ENCODE results near the gene CLRN3.

The CLRN3 gene

DNA sequence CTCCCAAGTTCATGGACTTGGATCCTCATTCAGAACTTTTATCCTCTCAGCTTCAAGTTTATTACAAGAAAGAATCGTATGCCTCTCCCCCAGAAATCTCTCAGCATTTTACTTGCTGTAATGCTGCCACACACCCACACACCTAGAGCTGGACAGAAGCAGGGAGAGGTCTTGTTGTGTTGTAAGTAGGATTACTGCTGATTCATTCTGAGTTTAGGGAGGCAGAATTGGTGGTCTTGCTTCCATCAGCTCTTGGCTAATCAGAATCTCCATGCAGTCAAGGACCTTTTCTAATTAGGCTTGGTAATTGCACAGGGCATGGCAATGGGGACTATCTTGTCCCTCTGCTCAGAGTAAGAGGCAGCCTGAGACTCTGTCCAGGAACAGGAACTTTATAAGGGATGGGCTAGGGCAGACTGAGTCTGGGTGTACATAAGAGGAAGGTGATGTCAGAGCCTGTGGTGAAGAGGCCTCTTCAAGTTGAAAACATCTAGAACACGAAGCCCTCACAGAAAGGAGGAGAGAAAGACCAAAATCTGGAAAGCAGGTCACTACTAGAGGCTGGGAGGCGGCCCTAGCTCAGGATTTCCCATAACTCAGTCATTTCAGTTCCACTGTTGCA lies 7.1 kb upstream of the CLRN3 start:
- DNase-seq (ENCODE audit: low read depth in 2 of 2), result no peak

DNA sequence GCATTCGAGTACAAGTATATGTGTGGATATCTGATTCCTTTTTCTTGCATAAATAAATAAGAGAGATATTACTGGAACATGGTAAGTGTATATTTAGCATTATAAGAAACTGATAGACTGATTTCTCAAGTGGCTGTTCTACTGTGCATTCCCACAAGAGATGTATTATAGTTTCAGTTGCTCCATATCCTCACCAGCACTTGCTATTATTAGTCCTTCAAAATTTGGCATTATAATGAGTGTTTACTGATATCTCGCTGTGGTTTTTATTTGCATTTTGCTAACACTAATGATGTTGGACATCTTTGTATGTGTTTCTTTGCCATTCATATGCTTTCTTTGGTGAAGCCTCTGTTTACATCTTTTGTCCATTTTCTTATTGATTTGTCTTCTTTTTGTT lies 4.4 kb upstream of the CLRN3 start:
- no peak for DNase-seq (ENCODE audit: low read depth in 2 of 2)

DNA sequence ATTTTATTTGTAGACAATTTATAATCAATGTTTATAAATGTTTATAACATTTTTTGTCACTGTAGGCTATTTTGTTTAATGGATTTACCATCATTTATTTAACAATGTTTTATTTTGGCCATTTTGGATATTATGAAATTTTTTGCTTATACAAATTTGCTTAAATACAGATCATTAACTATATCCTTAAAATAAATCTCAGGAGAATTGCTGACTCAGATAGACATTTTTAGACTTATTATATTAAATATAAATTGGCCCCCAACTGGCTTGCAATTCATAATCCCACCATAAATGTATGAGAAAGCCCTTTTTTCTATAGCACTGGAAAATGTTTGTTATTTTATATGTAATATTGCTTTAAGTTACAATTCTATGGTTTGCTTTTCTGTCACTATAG lies 3.8 kb upstream of the CLRN3 start:
- no peak for DNase-seq (ENCODE audit: low read depth in 2 of 2)

DNA sequence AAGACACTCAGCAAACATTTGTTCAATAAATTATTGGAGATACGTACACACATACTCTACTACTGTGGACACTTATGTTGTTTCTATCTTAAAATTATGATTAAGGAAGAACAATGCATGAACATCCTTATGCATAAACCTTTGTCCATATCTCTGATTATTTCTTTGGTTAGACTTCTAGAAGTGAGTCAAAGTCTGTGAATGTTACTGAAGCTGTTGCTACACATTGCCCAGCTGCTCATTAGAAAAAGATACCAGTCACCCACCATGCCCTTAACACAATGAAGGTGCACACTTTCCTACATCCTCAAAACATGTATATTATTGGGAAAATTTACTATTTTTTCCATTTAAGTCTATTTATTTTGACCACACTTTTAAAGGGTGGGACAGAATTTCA lies 1.4 kb upstream of the CLRN3 start:
- no peak for DNase-seq (ENCODE audit: low read depth in 2 of 2)

DNA sequence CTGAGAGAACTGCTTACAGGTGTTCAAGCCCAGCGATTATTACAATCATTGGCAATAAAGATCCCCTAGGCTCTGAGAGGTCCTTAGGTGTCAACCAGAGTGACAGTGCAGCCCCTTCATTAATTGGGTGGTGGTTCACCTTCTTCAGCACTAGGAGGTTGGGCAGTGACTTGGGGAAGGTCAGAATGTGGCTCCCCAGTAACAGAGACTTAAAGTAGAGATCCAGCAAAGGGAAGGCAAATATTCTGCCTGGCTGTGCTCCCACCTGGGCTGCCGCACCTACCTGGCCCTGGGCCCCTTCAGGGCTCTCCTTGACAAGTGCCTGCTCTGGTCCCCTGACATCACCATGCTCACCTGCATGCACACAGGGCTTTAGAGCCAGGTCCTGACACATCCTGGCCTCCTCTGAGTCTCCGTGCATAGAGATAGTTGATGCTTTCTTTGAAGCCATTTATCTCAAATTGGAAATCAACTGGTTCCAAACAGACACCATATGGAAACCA lies 1.9 kb downstream of the CLRN3 start:
- DNase-seq (ENCODE audit: low read depth in 2 of 2), result no peak

DNA sequence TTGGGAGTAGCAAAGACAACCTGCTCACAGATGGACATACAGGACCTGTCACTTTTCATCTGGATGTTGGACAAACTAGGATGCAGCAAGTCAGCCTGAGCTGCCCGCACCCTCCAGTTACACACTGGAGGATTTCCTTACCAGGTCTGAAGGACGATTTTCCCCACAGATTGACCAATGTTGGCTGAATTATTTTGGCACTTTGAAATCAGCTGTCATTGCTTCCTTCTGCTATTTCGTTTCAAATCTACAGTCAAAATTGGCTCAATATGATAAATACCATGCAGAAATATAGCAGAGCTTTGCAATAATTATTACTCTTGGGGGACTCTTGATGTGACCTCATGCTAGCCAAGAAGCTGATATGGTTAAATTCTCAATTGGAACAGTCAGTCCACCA lies 2.5 kb downstream of the CLRN3 start:
- no peak for DNase-seq (ENCODE audit: low read depth in 2 of 2)

DNA sequence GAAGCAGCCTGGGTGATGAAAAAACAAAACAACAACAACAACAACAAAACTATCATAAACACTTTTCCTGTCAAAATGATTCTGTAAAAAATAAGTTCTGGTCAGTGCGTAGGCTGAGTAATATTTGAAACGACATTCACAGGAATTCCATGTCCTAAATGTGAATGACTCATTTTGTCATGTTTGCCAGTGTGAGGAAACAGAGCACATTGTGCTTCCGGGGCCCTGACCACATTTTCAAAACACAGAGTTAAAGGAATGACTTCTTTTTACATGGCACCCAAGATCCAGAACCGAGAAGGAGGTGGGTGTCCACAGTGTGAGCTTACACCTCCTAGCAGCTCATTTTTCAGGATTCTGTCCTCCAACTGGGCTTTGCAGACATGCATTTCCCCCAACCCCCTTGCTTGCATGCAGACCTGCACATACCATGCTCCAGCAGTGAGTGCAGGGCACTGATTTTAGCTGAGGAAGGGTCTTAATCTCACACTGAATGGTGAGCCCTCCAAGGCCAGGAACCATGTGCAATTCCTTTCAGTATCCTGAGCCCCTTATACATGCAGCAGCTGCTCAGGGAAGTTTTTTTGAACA lies 3.0 kb downstream of the CLRN3 start:
- no peak for DNase-seq (ENCODE audit: low read depth in 2 of 2)

DNA sequence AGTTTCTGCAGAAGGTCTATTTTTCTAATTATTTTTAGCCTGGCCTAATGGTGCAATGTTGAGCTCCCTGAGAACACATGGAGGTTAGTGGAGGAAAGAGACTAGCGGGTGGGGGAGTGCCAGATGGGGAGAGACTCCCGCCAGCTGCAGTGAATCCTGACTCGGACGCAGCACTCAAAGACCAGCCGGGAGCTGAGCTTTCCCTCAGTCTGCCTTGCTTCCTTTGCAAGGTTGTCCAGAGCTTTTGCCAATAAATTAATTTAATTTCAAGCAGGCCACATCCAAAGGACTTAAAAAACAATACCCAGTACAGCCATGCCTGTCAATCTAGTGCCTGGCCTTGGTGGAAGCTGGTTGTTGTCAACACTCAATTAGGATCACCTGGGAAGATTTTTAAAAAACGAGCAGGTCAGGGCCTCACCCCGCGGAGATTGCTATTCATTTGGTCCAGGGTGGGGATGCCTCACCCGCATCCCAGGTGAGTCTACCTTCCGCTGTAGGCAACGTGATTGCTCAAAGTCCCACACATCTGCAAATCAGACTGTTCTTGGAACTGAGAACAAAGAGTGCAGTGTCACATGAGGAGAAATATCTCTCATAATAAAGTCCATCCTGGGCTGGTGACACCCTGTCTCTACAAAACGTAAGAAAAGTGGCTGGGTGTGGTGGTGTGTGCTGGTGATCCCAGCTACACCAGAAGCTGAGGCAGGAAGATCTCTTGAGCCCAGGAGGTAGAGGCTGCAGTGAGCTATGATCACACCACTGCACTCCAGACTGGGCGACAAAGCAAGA lies 4.0 kb downstream of the CLRN3 start:
- DNase-seq (ENCODE audit: low read depth in 2 of 2), result no peak

DNA sequence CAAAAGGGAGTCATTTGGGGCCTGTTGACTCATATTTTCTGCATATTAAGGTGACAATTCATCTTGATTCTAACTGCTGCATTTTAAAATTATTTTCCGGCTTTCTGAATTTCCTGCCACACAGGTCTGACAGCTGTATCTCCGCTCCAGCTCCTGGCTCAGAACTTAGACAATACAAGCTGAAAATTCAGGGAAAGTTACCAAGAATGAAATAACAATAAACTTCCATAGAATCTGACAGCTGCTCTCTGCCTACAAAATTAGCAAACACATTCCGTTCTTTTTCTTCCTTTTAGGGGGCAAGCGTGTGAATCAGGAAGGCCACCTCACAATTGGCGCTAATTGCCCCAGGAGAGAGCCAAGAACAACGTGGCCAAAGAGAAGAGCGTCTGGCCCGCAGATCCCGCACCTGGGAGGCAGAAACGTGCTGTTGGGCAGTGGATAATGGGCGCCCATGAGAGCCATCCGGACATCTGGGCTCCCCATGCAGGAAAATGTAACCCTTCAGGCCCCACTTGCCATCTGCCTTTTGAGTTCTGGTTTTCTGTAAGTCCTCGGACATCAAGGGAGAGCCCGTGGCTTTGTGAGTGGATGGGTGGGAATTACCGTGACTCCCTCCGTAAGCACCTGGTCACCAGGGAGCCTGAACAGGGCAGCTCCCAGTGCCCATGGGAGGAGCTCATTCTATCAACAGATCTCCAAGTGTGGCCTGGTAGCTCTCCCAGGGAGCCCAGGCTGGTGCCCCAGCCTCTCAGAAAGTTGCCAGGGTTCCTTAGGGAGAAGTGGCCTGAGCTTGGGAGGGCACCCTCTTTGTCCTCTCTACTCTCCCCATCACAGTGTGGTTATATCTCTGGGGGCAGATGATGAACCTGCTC lies 5.0 kb downstream of the CLRN3 start:
- DNase-seq (ENCODE audit: low read depth in 2 of 2), result no peak

DNA sequence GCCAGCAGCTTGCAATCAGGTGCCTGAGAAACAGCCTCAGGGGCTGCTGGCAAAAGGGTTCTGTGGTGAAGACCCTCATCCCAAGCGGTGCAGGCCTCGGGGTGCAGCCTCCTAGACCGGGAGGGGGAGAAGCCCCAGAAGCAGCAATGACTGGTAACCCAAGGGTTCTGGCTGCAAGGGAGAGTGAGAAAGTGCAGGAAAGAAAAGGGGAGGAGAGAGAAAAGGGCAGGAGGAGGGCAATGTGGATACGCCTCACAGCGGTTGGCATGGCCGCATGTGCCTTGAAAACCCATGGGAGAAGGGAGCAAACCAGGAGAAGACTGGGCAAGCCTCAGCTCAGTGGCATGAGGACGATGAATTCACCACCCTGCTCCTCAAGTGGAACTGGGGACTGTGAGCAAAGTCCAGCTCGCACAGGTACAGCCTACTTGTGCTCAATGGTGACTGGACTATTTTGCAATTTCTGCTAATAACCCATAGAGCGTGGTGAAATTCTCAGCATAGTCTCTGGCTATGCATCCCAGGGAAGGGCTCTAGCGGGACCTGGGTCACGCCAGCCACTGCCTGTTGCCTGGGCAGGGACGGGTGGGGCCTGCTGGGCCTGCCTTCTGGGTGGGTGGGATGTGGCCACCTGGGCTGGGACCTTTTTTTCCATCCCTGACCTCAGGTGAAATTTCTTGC lies 6.2 kb downstream of the CLRN3 start:
- DNase-seq (ENCODE audit: low read depth in 2 of 2), result no peak

DNA sequence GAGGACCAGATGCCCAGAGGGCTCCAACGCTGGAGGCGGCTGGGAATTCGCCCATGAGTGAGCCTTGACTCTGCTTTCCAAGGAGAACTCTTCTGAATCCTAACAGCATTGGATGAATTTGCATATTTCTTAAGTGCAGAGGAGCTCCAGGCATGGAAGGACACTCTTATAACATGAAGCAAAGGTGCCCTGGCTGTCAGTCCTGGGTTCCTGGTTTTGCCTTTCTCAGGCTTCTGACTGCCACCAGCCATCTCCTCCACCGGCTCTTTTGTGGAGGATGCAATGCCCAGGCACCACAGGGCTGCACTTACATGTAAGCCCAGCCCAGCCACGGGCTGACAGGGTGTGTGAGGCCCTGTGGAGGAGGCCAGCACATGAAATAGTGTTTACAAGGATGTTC lies 8.2 kb downstream of the CLRN3 start:
- no peak for DNase-seq (ENCODE audit: low read depth in 2 of 2)

DNA sequence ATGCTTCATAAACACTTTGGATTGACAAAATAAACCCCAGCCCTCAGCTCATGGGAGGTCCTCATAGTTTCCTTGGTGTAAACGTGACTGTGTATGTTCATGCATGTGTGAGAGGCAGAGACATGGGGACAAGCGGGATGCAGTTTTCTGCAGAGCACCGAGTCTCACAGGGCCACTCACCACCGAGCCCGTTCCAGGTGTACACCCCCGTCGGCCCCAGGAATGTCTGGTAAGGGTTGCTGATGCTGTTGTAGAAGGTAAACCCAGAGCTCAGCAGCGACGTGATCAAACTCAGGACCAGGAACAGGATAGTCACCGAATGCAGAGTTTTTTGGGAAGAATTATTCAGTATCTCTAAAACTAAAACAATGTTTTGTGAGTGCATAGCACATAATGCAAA lies 9.2 kb downstream of the CLRN3 start:
- no peak for DNase-seq (ENCODE audit: low read depth in 2 of 2)

DNA sequence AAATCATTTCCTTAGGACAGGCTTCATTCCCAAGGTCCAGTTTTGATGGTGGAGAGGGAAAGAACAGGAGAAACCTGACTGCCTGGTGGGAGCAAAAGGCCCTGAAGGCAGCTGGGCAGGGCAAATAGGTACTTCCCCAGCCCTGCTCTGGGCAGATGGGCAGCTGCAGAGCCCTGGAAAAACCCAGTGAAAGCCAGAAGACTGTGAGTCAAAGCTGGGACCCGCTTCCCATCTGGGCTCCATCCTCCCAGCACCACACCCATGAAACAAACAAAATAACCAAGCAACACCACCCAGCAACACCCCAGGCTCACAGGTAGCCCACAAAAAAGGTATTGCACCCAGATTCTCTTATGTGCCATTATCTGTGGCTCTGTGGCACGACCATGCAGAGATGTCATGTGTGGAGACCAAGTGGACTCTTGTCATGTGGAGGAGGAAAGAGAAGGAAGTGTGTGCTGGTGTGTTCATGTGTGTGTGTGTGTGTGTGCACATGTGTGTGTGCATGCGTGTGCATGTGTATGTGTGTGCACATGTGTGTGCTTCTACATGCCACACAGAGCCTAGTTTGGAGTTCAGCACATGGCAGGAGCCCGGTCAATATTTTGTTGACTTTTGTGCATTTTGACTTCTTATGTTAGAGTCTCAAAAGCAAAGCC lies 9.8 kb downstream of the CLRN3 start:
- no peak for DNase-seq (ENCODE audit: low read depth in 2 of 2)

DNA sequence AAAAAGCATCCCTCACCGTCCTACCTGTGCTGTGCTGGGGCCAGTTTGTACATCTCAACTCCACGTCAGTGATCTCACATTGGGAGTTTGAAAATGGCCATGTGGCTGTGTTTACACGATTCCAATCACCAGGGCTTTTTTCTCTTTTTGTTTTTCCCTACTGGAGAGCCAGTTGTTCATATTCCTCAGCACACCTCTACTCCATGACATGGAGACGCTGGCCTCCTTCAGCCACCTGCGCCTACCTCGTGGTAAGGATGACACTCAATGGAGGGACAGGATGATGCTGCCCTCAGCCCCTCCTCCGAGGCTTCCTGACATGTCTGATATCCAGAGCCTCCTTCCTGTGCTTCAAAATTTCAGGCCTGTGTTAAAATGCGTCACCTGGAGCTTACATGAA lies 10.3 kb downstream of the CLRN3 start:
- no peak for DNase-seq (ENCODE audit: low read depth in 2 of 2)

DNA sequence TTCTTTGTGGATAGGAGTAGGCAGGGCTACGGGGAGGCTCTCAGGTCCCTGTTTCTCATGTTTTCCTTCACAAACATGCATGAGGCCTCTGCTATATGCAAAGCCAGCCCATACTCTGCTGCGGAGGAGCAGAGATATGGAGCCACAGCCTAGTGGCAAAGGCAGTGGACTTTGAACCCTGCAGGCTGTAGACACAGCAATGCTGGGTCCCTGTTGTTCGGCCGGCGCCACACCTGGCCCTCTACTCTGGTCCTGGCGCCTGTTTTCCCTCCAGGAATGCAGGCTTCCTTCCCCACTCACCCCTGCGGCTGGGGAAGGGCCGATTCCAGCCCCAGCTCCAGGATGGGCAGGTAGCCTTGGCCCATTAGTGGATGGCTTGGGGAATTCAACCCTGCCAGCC lies 11.5 kb downstream of the CLRN3 start:
- DNase-seq (ENCODE audit: low read depth in 2 of 2), result no peak

DNA sequence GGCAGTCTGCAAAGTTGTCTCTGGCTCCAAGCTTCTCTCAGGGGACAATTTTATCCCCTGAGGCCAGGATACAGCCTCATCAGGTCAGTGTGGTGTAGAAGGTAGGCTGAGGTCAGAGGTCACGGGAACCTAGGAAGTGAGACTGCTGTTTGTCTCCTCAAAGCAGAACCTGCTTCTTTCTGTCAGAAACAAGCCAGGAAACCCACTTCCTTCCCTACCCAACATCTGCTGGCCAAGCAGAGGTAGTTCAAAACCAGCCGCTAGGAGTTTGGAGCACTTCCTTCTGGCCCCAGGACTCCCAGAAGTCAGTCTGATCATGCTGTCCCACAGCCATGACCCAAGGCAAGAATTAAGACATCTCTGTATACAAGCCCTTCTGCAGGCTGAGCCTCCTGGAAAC lies 12.2 kb downstream of the CLRN3 start:
- DNase-seq (ENCODE audit: low read depth in 2 of 2), result no peak

DNA sequence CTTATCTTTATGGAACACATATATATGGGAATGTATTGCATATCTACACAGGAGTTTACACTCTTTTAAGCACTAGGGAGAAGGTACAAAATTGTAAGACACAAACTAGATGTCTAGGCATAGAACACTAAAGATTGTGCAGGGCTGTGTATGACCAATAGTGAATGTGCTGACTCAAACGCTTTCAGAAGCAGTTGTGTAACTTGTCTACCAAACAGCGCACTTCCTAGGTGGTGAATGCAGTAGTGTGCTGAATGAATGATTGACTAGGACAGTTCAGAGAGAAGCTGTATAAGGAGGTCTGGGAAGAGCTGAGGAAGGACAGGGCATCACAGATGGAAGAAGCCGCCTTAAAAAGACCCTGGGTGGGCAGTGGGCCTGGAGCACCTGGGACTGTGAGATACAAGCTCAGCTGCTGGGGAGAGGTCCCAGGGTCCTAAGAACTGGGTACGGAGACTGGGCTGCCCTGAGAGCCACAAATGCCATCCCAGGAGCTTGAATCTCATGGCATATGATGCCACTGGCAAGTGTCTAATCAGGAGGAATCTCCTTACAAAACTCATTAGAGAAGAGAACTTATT lies 14.2 kb downstream of the CLRN3 start:
- DNase-seq (ENCODE audit: low read depth in 2 of 2), result no peak

DNA sequence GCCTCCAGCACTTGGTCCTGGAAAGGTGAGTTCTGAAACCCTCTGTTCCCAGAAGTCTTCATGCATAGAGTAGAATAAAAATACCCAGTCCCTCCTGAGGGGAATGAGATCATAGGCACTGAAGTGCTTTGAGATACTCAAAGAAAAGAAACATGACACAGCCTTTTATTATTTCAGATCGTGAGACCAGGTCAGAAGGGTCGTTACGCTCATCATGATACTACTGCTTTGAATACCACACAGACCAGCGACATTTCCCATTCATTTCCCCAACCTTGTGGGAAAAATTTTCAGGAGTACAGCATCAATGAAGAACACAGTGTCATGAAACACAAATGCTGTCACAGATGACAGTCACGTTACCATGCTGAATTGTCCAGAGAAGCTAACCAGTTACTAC lies 15.0 kb downstream of the CLRN3 start:
- no peak for DNase-seq (ENCODE audit: low read depth in 2 of 2)

DNA sequence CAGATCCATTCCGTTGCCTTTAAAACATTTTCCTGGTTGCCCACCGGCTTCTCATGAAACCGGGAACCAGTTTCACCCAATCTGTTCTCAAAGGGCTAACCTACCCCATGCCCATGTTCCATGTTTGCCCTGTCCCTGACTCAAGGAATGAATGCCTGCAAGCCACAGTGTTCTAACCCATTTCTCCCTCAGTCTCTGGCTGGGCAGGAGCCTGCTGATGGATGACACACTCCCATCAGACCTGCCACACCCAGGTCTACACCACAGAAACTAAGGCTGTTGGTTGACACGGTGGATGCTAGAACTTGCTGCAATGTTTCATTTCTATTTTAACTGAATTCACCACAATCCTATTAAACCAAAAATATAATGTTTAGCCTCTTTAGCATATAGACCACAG lies 15.6 kb downstream of the CLRN3 start:
- DNase-seq (ENCODE audit: low read depth in 2 of 2), result no peak

DNA sequence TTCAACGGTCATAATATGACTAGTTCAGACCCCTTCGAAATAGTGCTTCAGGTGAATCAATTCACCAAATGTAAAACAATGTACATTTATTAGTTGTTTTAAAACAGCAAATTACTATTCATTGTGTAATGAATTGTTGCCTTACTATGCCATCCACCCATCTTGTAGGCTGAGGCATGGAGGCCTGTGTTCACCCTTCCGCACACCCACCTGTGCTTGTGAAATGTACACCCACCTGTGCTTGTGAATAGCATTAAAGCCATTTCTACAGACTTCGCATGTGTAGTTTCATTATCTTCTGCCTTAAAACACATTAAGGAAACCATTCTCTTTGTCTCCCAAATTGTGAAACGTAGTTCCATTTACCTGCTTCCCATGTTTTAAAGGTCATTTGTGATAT lies 16.8 kb downstream of the CLRN3 start:
- no peak for DNase-seq (ENCODE audit: low read depth in 2 of 2)

DNA sequence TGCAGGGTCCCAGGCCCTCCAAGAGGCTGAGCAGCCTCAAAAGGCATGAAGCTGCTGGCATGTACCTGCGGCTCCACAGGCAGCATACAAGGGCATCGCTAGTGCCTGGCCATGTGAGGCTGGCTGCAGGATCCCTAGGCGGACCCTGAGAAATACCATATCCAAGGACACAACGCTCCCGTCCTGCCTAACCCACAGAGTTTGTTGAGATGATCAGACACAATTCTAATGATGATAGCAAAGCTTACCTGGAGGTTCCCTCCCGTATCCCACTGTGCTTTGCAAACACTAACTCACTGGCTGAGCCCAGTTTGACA lies 17.3 kb downstream of the CLRN3 start:
- no peak for DNase-seq (ENCODE audit: low read depth in 2 of 2)
